Hematopoietic multipotent progenitor cell treated with erythropoietin and hydrocortisone succinate and interleukin-3 and kit ligand, for 6 days (in vitro differentiated cells): Measurements from ENCODE around the gene UQCR11.

Experiments
- DNase-seq: peaks from one replicate; pipeline ENCODE4 v3.0.0-alpha.2; 2015

UQCR11 gene

DNA sequence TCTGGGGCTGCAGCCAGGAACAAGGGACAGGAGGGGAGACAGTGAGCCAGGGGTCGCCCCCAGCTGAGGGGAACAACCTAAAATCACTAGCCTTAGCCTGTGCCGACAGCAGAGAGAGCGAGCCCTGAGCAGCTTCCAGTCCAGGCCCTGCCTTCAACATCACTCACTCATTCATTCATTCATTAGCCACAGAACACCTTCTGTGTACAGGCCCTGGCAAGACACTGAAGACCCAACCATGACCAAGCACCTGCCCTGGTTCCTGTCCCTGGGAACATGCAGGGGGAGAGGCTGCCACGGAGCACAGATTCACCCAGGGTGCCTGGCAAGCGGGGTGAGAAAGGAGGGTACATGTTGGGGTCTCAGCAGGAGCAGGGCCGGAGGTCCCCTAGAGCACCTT, 42.0 kb downstream of the UQCR11 start:
- DNase-seq: no peak

DNA sequence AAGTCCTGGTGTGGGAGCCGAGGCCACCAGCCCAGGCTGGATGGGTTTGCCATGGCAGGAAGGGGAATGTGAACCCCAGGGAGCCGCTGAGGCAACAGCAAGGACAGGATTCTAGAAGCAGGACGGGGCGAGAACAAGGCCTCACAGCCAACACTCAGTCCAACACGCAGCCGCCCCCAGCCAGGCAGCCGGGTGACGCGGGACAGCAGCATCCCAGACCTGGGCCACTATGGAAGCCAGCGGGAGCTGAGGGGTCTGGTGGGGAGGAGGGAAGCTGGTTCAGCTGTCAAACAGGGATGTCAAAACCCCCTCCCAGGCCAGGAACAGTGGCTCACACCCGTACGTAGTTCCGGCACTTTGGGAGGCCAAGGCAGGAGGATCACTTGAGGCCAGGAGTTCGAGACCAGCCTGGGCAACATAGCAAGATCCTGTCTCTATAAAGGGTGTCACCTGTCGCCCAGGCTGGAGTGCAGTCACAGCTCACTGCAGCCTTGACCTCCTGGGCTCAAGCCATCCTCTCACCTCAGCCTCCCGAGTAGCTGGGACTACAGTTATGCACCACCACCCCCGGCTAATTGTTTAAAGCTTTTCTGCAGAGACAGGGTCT, 43.9 kb downstream of the UQCR11 start:
- DNase-seq: no peak

GRCh38 chr19:1560286-1560882, 44.9 kb downstream of the UQCR11 start:
- DNase-seq: no peak

- DNase-seq: no peak
These were observed 46.7 kb downstream of the UQCR11 start for GRCh38 chr19:1558552-1558951.

GRCh38 chr19:1556390-1557070, 48.7 kb downstream of the UQCR11 start:
- DNase-seq: no peak

DNA sequence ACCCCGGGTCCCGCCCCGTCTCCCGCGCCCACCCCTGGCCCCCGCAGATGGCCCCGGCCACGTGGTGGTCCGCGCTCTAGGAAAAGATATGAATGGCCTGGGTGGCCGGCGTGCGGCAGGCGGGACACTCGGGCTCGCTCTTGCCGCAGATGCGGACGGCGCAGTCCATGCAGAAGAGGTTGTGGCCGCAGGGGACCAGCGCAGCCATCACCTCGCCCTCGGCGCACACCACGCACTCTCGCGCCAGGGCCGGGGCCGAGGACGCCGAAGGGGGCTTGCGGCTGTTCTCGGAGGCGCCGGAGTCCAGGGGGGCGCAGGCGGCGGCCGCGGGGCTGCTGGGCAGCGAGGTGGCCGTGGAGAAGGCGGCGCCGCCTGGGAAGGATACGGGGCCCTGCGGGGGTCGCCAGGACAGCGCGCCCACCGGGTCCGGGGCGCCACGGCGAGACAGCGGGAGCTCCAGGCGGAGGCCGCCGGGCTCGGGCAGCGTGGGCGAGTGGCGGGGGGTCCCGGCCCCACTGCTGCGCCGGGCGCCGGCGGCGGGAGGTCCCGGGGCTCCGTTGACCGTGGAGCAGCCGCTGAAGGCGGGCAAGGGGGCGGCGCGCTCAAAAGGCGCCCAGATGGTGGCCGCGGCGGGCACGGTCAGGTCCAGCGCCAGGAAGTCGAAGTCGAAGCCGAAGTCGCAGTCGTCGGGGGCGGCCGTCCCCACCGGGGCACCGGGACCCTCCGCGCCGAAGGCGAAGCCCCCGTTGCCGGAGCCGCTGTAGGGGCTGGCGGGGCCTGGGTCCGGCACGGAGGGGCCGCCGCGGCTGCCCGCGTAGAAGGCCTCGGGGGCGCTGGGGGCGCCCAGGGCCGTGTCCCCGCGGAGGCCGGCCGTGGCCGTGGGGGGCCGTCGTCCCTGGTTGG, 49.5 kb downstream of the UQCR11 start:
- DNase-seq: no peak

GRCh38 chr19:1554968-1555367, 50.3 kb downstream of the UQCR11 start:
- no peak for DNase-seq

GRCh38 chr19:1553415-1553814, 51.8 kb downstream of the UQCR11 start:
- DNase-seq: no peak

DNA sequence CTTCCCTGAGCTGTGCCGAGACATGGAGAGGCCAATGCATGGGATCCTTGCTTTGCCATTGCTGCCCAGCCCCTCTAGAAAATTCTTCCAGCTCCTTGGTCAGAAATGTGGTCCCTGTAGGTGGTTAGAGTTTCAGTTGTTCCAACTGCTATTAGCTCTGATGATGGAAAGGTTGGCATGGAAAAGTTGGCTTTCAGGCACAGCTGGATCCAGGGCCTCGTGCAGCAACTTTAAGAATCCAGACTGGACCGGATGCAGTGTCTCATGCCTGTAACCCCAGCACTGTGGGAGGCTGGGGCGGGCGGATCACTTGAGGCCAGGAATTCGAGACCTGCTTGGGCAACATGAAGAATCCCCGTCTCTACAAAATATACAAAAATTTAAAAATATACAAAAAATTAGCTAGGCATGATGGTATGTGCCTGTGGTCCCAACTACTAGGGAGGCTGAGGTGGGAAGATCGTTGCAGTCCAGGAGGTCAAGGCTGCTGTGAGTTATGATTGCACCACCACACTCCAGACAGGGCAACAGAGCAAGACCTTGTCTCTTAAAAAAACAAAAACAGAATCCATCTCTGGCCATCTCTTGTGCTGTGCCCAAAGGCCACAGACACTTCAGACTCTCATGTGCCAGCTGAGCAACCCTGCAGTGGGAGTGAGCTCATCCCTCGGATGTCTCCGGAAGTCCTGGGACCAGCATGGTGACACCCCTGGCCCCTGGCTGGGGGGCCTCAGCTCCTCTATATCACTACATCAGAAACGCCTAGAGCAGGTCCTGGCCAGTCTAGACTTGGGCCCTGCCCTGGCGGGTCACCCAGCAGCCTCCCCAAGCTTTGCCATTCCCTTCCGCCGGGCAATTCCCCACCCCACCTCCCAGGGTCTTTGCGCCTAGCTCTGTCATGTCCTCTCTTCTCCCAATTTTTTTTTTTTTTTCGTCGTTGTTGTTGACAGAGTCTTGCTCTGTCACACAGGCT, 53.9 kb downstream of the UQCR11 start:
- no peak for DNase-seq

GRCh38 chr19:1549332-1549945, 55.8 kb downstream of the UQCR11 start:
- DNase-seq: no peak
